ENCODE data around the gene CTSW.

DNA sequence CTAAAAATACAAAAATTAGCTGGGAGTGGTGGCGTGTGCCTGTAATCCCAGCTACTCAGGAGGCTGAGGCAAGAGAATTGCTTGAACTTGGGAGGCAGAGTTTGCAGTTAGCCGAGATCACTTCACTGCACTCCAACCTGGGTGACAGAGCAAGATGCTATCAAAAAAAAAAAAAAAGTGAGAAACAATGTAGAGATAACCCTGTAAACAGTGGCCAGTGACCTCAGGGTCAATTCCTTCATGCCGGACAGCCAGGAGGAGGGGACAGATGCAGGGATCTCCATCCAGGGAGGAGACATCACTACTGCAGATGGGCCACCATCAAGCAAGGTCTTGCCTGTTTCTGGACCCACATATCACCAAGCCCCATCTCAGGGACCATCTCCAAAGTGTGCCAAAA, 31.9 kb upstream of the CTSW start:
- TF ChIP-seq EP300 (IDR thresholded peaks at IDR 0.05; ENCODE audit: low read depth) (no peak), POLR2A (IDR thresholded peaks at IDR 0.05) (no peak), POLR2AphosphoS5 (IDR thresholded peaks at IDR 0.05) (no peak)
- TF ChIP-seq, protein P1, sequence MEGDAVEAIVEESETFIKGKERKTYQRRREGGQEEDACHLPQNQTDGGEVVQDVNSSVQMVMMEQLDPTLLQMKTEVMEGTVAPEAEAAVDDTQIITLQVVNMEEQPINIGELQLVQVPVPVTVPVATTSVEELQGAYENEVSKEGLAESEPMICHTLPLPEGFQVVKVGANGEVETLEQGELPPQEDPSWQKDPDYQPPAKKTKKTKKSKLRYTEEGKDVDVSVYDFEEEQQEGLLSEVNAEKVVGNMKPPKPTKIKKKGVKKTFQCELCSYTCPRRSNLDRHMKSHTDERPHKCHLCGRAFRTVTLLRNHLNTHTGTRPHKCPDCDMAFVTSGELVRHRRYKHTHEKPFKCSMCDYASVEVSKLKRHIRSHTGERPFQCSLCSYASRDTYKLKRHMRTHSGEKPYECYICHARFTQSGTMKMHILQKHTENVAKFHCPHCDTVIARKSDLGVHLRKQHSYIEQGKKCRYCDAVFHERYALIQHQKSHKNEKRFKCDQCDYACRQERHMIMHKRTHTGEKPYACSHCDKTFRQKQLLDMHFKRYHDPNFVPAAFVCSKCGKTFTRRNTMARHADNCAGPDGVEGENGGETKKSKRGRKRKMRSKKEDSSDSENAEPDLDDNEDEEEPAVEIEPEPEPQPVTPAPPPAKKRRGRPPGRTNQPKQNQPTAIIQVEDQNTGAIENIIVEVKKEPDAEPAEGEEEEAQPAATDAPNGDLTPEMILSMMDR (IDR thresholded peaks at IDR 0.05): no peak

All from transverse colon (tissue), 4 donors.